Smooth muscle cell of the pulmonary artery (primary cell): ENCODE data around the gene FBXL16. TPM values are rescaled to one million over a fixed set of nuclear protein-coding genes. Genes with fewer than 3 reads are reported as not detected.

Experiments
- total RNA-seq: library from RNA; depleted of rRNA; stranded (reverse); fragments of >200 nt; gene quantifications from 2 replicates; pipeline ENCODE4 v1.2.3, GENCODE V29; 2014

FBXL16 gene
- total RNA-seq, 1 donor from 2014 or later: 0.07 TPM

Other genes with a start within 250 kb of the FBXL16 start
- 28.5 and 48.7 TPM in 2 replicates for gene CAPN15, start 178.1 kb downstream of the FBXL16 start, total RNA-seq
- not detected in 2 replicates for gene PRR35, start 145.4 kb downstream of the FBXL16 start, total RNA-seq
- gene NHLRC4, start 138.8 kb downstream of the FBXL16 start, total RNA-seq: 0.99 and 1.3 TPM in 2 replicates
- gene PIGQ, start 135.8 kb downstream of the FBXL16 start, total RNA-seq: 31.5 and 39.1 TPM in 2 replicates
- gene RAB40C, start 115.7 kb downstream of the FBXL16 start, total RNA-seq: 12.6 and 13.6 TPM in 2 replicates
- 0.26 TPM in 2 replicates for gene WFIKKN1, start 74.8 kb downstream of the FBXL16 start, total RNA-seq
- gene METTL26, start 69.5 kb downstream of the FBXL16 start, total RNA-seq: 61.8 and 71.3 TPM in 2 replicates
- 11.3 and 19.8 TPM in 2 replicates for gene MCRIP2, start 64.0 kb downstream of the FBXL16 start, total RNA-seq
- gene WDR90, start 56.4 kb downstream of the FBXL16 start, total RNA-seq: 9.3 and 18.1 TPM in 2 replicates
- gene RHOT2, start 37.7 kb downstream of the FBXL16 start, total RNA-seq: 29.1 and 39.2 TPM in 2 replicates
- gene RHBDL1, start 30.1 kb downstream of the FBXL16 start, total RNA-seq: 2.7 and 9.1 TPM in 2 replicates
- gene STUB1, start 25.4 kb downstream of the FBXL16 start, total RNA-seq: 73.9 and 106 TPM in 2 replicates
- gene JMJD8, start 21.5 kb downstream of the FBXL16 start, total RNA-seq: 54.5 and 58.5 TPM in 2 replicates
- 7.9 and 10.3 TPM in 2 replicates for gene WDR24, start 15.4 kb downstream of the FBXL16 start, total RNA-seq
- gene METRN, start 9.3 kb upstream of the FBXL16 start, total RNA-seq: 81.0 and 110 TPM in 2 replicates
- gene ANTKMT, start 15.3 kb upstream of the FBXL16 start, total RNA-seq: 17.7 and 23.0 TPM in 2 replicates
- 1.6 and 4.9 TPM in 2 replicates for gene CCDC78, start 20.6 kb upstream of the FBXL16 start, total RNA-seq
- gene HAGHL, start 21.3 kb upstream of the FBXL16 start, total RNA-seq: 9.5 and 23.7 TPM in 2 replicates
- gene CIAO3, start 35.2 kb upstream of the FBXL16 start, total RNA-seq: 29.5 and 35.8 TPM in 2 replicates
- not detected in 2 replicates for gene MSLN, start 54.9 kb upstream of the FBXL16 start, total RNA-seq
- 17.1 and 28.9 TPM in 2 replicates for gene RPUSD1, start 82.6 kb upstream of the FBXL16 start, total RNA-seq
- 6.5 and 8.7 TPM in 2 replicates for gene CHTF18, start 82.8 kb upstream of the FBXL16 start, total RNA-seq
- not detected in 2 replicates for gene GNG13, start 94.9 kb upstream of the FBXL16 start, total RNA-seq